Fibroblast of mammary gland (primary cell): ENCODE data around the gene NR2F2.

Experiments
- DNase-seq: peaks from one replicate; pipeline ENCODE4 v3.0.0-alpha.2; 2010; ENCODE audit warnings: low read depth
- H3K4me3 ChIP-seq: 2 replicates; pipeline ENCODE4 v1.5.1; 2011; ENCODE audit warnings: low read depth, mild to moderate bottlenecking, low read length, moderate library complexity; ENCODE audit not compliant: control insufficient read depth
- TF ChIP-seq, protein P1 (sequence below): conservative IDR thresholded peaks from 2 replicates; pipeline ENCODE4 v1.5.1; 2011; ENCODE audit warnings: low read depth, low read length, inconsistent platforms; ENCODE audit not compliant: control insufficient read depth, insufficient read depth

Gene NR2F2

DNA sequence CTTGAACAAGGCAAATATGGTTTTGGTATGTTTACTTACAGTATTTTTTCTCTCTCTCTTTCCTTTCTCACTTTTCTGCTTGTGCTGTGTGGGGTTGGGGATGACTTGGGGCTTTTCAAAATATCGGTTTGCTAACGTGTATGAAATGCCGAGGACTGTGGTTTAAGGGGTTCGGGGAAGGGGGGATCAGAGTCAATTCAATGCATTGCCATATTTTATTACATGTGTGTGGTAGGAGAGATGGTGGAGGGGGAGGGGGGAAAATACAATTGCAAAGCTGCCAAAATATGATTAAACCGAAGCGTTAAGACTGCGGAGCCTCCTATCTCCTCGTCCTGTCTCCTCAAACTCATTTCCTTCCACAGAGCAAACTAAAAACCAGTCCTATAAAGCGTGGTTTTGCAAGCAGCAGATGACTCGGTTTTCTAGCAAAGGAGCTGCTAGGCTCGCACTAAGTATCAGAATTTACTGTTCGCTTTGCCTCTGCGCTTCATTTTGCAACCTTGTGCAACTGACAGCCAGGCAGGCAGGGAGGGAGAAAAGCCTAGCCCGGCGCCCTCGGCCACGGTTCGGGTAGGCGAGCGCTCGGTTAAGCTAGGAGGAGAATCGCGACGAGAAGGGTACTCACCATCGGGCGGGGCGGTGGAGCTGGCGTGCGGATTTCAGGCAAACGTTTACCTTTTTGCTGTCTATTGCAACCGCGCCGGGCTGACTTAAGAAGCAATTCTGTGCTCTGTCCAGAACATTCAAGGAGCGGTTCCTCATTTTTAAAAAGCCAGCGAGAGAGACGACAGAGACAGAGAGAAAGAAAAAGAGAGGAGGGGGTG, 4.0 kb upstream of the NR2F2 start:
- peak; percentile 73 for DNase-seq
- peak overlapping the region; percentile 90 for H3K4me3 ChIP-seq
- TF ChIP-seq, protein P1, sequence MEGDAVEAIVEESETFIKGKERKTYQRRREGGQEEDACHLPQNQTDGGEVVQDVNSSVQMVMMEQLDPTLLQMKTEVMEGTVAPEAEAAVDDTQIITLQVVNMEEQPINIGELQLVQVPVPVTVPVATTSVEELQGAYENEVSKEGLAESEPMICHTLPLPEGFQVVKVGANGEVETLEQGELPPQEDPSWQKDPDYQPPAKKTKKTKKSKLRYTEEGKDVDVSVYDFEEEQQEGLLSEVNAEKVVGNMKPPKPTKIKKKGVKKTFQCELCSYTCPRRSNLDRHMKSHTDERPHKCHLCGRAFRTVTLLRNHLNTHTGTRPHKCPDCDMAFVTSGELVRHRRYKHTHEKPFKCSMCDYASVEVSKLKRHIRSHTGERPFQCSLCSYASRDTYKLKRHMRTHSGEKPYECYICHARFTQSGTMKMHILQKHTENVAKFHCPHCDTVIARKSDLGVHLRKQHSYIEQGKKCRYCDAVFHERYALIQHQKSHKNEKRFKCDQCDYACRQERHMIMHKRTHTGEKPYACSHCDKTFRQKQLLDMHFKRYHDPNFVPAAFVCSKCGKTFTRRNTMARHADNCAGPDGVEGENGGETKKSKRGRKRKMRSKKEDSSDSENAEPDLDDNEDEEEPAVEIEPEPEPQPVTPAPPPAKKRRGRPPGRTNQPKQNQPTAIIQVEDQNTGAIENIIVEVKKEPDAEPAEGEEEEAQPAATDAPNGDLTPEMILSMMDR: no peak

DNA sequence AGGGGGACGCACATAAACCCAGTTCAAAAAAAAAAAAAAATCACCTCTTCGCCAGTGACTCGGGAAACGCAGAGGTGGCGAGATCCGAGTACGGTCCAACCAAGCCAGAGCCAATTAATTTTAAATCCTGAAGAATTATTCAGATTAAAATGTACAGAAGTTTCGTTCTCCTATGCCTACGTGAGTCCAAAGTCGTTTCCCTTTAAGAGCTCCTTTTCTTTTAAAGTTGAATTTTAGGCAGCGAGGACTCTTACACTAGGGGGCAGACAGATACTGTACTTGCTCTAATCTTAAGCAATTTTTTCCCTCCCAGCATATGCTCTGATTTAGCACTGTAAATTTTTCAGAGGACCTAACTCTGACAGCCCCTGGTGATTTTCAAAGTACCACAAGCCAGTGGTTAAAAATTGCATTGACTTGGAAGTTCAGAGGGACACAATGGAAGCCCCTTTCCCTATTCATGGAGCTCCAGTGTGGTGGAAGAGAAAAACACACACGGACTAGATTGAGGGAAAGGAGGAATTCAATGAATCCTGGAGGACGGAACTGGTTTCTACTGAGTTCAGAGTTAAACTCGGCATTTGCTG, 3.3 kb upstream of the NR2F2 start:
- peak; percentile 92 for DNase-seq
- TF ChIP-seq, protein P1: peak; percentile 76
- peak overlapping the region; percentile 90 for H3K4me3 ChIP-seq

DNA sequence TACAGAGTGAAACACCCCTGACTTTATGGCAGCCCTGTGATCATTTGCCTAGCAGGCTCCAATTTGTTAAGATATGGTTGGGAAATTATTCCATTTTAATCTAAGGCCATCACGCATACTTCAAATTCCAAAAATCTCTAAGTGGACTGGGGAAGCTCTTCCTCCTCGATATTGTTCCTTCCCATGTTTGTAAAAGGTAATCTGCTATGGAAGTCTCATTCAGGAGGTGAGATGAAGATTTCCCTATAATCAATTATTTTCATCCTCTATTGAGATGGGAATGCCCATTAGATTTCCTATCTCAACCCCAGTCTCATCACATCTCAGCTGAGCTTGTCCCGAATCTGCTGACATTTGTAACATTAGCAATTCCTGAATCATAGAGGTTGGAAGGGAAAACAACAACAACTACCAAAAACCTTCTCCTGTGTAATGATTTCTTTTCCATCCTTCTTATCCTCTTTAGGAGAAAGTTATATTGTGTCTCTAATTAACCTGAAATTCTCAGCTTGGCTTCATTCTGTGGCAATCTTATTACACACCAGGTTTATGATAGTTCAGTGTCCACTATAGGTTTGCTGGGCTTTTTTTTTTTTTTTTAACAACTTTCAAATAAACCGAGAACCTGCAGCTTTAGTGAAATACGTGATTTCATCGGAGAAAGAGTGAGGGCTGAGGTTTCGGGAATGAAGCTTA, 2.2 kb upstream of the NR2F2 start:
- TF ChIP-seq, protein P1: no peak
- DNase-seq: peak; percentile 44
- peak overlapping the region; percentile 90 for H3K4me3 ChIP-seq

DNA sequence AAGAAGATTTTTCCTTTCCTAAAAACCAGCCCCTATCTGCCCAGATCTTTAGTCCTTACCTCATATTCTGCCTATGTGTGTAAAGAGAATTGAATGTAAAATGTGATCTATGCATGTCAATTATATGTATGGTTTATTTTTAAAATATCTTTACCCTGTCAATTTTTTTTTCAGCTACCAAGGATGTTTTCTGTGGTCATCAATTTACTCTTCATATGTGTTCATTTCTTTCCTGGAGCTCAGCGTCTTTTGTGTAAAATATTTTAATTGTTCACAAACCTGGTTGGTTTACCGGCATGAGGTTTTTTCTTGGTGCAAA, 1.7 kb upstream of the NR2F2 start:
- no peak for DNase-seq
- TF ChIP-seq, protein P1: no peak
- no peak overlapping the region for H3K4me3 ChIP-seq

DNA sequence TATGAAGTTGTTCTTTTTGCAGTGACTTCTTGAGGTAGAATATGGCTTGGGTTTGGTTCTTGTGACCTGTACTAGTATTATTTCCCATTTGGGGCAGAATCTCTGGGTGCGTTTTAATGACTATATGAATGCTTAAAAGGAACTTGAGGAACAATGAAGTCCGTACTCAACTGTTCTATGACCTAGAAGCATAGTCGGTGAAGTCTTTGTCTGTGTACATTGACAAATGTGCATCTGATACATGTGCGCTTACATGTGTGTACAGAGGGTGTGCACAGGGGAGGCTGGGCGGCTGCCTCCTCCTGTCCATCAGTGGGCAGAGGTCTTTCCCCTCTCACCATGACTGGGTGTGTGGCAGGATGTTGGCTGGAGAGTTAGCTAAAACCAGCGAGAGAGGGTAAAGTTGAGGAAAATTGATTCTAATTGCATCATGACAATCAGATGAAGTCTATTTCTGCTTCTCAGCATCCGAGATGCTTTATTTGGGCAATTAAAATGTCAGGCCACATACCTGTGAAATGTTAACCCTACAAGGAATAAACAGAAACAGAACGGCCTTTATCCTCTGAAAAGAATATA, 1.0 kb upstream of the NR2F2 start:
- TF ChIP-seq, protein P1: no peak
- peak; percentile 36 for DNase-seq
- H3K4me3 ChIP-seq: peak overlapping the region; percentile 43

DNA sequence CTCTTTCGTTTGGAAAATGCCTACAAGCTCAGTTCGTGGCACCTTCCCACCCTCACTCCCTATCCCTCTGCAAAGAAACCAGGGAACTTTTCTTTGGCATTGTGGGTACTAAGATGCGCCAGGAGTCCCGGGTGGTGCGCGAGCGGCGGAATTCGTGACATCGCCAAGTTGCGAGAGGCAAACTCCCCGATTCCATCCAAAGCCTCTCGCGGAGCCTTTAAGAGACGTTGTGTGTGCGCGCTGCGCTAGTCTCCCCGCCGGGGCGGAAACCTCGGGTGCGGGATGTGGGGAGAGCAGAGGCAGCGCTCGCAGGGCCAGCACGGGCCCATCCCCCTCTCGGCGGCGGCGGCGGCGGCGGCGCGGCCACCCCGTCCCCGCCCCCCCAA, 443 bp upstream of the NR2F2 start:
- TF ChIP-seq, protein P1: no peak
- peak overlapping the region; percentile 43 for H3K4me3 ChIP-seq
- DNase-seq: peak; percentile 81
